Effector memory CD8-positive, alpha-beta T cell (primary cell): ENCODE results near the gene N4BP2.

Experiments
- ATAC-seq: fragments of 150-1000 bp; cut with Tn5 transposase; replicated peaks from 2 replicates; pipeline ENCODE4 v1.10.0; 2021; ENCODE audit warnings: mild to moderate bottlenecking, moderate library complexity
- DNase-seq, 3 experiments: peaks; one replicate each; pipeline ENCODE4 v3.0.0; 2021
- H3K27ac Mint-ChIP-seq, 2 donors: one replicate each; pipeline ENCODE4 v1.8.0; 2022; ENCODE audit warnings: mild to moderate bottlenecking in 2 of 2, mixed read lengths in 2 of 2, moderate library complexity in 2 of 2
- H3K27me3 Mint-ChIP-seq, 2 donors: one replicate each; pipeline ENCODE4 v1.8.0; 2022; ENCODE audit warnings: mixed read lengths in 2 of 2
- H3K36me3 Mint-ChIP-seq: one replicate; pipeline ENCODE4 v1.8.0; 2022; ENCODE audit warnings: mild to moderate bottlenecking, moderate library complexity, mixed read lengths; ENCODE audit not compliant: insufficient read depth
- H3K4me1 Mint-ChIP-seq, 2 donors: one replicate each; pipeline ENCODE4 v1.8.0; 2022; ENCODE audit warnings: low read depth in 2 of 2, mixed read lengths in 2 of 2
- H3K4me3 Mint-ChIP-seq, 2 donors: one replicate each; pipeline ENCODE4 v1.8.0; 2022; ENCODE audit warnings: mild to moderate bottlenecking in 2 of 2, mixed read lengths in 2 of 2, moderate library complexity in 2 of 2
- H3K9me3 Mint-ChIP-seq, 2 donors: one replicate each; pipeline ENCODE4 v1.8.0; 2022; ENCODE audit warnings: mixed read lengths in 2 of 2

N4BP2 gene

DNA sequence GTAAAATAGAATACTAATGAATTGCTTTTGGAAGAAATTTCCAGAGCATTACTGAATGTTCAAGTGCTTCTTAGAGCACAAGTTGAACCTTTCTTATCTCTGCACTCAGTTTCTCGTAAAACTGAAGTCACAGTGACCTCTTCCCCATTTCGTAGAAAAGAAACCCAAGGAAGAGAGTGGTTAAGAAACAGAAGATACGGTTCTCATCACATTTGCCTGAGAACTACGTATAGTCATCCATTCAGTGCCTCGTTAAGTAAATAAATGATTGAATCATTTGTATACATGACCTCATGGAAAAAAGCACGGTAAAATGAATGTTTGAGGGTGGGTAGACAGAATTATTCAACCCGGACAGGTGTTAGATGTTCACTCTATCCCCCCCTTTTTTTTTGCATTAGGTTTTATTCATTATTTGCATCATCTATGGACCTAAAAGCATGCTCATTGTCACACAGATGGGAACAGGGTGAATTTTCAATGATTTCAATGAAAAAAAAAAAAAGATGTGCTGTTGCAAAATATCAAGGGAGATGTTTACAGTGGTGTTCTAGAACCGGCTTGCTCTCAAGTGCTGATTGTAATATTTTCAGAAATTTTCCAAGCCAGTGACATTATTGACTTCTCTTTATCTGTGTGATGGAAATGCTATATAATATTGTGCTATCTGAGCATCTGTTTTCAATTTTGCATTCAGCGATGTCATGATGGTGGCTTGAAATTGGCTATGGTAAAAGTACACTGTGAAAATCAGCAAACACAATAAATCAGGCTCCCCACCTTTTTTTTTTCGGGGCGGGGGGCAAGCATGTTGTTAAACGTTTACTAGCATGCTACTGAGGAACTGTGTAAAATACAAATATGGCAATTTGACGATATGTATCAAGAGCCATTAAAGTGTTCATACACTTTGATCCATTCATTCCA, 144.5 kb downstream of the N4BP2 start:
- no peaks in the 10 kb centered on the region for H3K27me3 Mint-ChIP-seq
- DNase-seq (no peak), ATAC-seq (no peak)
- H3K9me3 Mint-ChIP-seq = no peaks in the 10 kb centered on the region
- peak overlapping the region; percentile 98 to 99 for H3K4me3 Mint-ChIP-seq
- H3K27ac Mint-ChIP-seq = peak overlapping the region; percentile 99 to 100
- H3K4me1 Mint-ChIP-seq = peaks cover 59 to 65% of the 10 kb centered on the region in 2 donors
- H3K36me3 Mint-ChIP-seq = peaks cover 87% of the 10 kb centered on the region

DNA sequence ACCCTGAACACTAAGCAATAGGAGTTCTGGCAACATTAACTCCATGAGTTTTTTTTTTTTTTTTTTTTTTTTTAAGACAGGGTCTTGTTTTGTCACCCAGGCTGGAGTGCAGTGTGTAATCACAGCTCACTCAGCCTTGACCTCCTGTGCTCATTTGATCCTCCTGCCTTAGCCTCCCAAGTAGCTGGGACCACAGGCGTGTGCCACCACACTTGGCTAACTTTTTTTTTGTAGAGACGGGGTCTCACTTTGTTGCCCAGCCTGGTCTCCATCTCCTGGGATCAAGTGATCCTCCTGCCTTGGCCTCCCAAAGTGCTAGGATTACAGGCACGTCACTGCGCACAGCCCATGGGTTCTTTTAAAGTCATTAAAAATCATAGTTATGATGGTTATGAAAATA, 145.2 kb downstream of the N4BP2 start:
- Mint-ChIP-seq H3K36me3 (peaks cover 84% of the 10 kb centered on the region), H3K27ac (peak overlapping the region; percentile 99 to 100), H3K9me3 (no peaks in the 10 kb centered on the region), H3K4me1 (peaks cover 61 to 65% of the 10 kb centered on the region in 2 donors), H3K4me3 (peak overlapping the region; percentile 98 to 99), H3K27me3 (no peaks in the 10 kb centered on the region)
- no peak for DNase-seq
- no peak for ATAC-seq

DNA sequence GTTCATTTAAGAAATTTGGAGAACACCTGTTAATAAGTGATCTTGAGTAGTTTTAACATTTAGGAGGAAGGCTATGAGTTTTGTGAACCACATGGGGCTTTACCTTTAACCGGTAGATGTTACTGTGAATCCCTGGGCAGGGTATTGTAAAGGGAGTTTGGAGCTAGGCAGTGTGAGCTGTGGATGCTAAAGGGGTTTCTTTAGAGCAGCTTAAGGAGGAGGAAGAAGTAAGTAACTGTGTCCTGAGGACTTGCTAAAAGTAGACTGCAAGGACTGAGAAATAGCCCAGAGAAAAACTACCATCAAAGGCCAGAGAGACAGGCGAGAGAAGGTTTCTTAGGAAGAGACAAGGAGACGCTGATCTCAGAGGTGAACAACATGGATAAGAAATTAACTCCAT, 145.8 kb downstream of the N4BP2 start:
- Mint-ChIP-seq H3K9me3 (no peaks in the 10 kb centered on the region), H3K4me3 (peak overlapping the region; percentile 98 to 99), H3K27ac (peak overlapping the region; percentile 99 to 100), H3K27me3 (no peaks in the 10 kb centered on the region), H3K36me3 (peaks cover 84% of the 10 kb centered on the region), H3K4me1 (peaks cover 66 to 69% of the 10 kb centered on the region in 2 donors)
- no peak for DNase-seq
- ATAC-seq = no peak

DNA sequence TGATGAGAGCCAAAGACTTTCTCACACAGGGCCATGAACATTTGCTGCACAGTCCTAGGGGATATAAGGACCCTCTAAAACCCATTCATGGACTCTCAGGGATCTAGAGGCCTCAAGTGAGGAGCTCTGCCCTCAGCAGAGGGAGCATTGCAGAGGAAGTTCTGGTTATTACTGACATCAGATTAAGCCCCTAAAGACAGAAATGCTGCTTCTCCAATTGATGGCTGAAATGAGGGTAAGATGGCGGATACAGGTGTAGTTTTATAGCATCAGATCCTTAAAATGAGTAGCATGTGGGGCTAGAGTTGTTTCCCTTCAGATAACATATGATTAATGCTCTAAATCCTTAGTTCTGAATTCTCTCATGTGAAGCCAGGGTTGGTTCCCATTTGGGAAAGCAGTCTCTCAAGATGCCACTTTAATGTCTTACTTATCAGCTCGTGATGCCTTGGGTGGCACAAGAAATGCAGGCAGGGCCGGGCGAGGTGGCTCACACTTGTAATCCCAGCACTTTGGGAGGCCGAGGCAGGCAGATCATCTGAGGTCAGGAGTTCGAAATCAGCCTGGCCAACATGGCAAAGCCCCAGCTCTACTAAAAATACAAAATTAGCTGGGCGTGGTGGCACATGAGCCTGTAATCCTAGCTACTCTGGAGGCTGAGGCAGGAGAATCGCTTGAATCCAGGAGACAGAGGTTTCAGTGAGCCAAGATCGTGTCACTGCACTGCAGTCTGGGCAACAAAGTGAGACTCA, 148.0 kb downstream of the N4BP2 start:
- Mint-ChIP-seq H3K27ac (peak overlapping the region; percentile 99 to 100), H3K27me3 (no peaks in the 10 kb centered on the region), H3K4me3 (peak overlapping the region; percentile 98 to 99), H3K9me3 (no peaks in the 10 kb centered on the region), H3K4me1 (peaks cover 66 to 70% of the 10 kb centered on the region in 2 donors), H3K36me3 (peaks cover 78% of the 10 kb centered on the region)
- no peak for ATAC-seq
- DNase-seq = no peak

DNA sequence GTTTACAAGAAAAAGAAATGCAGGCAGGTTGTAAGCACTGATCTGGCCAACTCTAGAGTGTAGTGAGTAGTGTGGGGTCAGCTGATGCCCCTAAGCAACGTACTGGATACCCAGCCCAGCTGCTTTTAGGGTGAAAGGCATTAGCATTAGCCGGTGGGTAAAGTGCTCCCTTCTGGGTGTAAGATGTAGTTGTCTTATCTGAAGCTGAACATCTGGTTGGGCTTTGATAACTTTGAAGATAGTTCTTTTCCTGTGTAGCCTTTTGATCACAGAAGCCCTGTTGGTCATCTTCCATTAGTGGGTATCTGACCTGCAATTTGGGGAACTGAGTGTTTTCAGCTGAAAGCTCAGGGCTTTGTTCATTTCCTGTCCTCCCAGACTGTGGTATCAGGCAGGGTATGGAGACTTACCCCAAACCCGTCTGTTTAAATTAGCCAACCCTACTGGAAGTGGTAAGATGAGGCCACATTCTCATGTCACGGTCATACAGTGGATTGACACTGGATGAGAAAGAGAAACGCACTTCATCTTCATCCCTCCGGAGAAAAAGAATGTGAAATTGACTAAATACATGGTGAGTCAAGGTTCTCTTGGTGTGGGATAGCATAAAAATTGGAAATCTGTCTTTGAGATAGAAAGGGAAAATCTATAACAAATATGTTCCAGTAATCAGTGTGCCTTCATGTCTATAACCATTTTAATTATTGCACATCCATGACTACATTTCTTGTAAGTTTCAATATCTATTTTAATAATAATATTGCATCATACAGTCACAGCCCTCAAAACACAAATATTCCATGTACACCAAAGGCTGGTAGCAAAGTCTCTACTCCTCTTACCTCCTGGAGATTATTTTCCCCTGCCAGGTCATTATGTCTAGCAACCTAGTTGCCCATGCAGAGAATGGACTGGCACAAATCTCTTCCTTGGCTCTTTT, 148.9 kb downstream of the N4BP2 start:
- Mint-ChIP-seq H3K27ac (peak overlapping the region; percentile 99 to 100), H3K4me3 (peak overlapping the region; percentile 98 to 99), H3K4me1 (peaks cover 65 to 68% of the 10 kb centered on the region in 2 donors), H3K9me3 (no peaks in the 10 kb centered on the region), H3K27me3 (no peaks in the 10 kb centered on the region), H3K36me3 (peaks cover 77% of the 10 kb centered on the region)
- no peak for DNase-seq
- peak; percentile 56 for ATAC-seq

DNA sequence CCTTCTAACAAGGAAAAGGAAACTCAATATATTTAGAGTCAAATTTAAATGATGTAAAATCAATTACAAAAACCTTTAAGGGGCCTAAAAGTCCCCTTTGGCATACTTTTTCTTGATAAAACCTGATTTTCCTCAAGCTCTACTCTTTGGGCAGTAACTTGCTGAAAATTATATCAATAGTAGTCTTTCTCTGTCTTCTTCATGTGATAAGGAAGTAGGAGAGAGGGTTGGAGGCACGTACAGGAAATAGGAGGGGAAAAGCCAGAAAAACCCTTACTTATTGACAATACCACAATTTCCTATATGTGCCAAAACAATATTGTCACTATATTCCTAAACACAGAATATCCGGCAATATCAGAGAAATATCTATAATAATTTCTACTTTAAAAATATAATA, 149.8 kb downstream of the N4BP2 start:
- peak overlapping the region; percentile 99 to 100 for H3K27ac Mint-ChIP-seq
- peaks cover 68 to 73% of the 10 kb centered on the region in 2 donors for H3K4me1 Mint-ChIP-seq
- DNase-seq (no peak), ATAC-seq (no peak)
- H3K4me3 Mint-ChIP-seq = peak overlapping the region; percentile 98 to 99
- peaks cover 76% of the 10 kb centered on the region for H3K36me3 Mint-ChIP-seq
- H3K9me3 Mint-ChIP-seq = no peaks in the 10 kb centered on the region
- no peaks in the 10 kb centered on the region for H3K27me3 Mint-ChIP-seq
